ENCODE measurements around the gene ARG2. TPM values are rescaled to one million over a fixed set of nuclear protein-coding genes. Genes with fewer than 3 reads are reported as not detected.
A peak's percentile ranks its signal among the peaks of the same experiment; 100 is the strongest.

The ARG2 gene
- total and polyA plus RNA-seq, 9 of the 15 experiments (the other 6 are each of a cell fraction or from before 2014, with no cell fraction given) = 6.2 to 75.0 (median 17.8) TPM

GRCh38 chr14:67695394-67695949 lies 75.8 kb downstream of the ARG2 start, which contains the start of gene RDH11 (continued):
- TF ChIP-seq NKRF (IDR thresholded peaks at IDR 0.05; ENCODE audit: borderline replicate concordance) (no peak), ZNF140 (CRISPR knock-in tag; IDR thresholded peaks at IDR 0.05) (no peak), ZC3H8 (IDR thresholded peaks at IDR 0.05) (no peak), PRDM10 (IDR thresholded peaks at IDR 0.05; ENCODE audit: partially characterized antibody) (peak; percentile 58), SMARCA5 (IDR thresholded peaks at IDR 0.05) (no peak), SAP30 (IDR thresholded peaks at IDR 0.05; ENCODE audit: borderline replicate concordance, insufficient read depth, low read depth, low read length, poor library complexity, severe bottlenecking) (peak; percentile 37), PTTG1 (tag; IDR thresholded peaks at IDR 0.05; ENCODE audit: low read depth) (no peak), RBM22 (IDR thresholded peaks at IDR 0.05; ENCODE audit: low read depth, low read length, poor library complexity, severe bottlenecking) (no peak), YY1 (IDR thresholded peaks at IDR 0.05; ENCODE audit: borderline replicate concordance in 1 of 3, control insufficient read depth in 1 of 3, extremely low read depth in 1 of 3, insufficient read depth in 3 of 3, insufficient read length in 1 of 3, insufficient replicate concordance in 2 of 3, low read depth in 1 of 3, low read length in 2 of 3) (peak; percentile 38 to 87 (median 75)), TAF9B (IDR thresholded peaks at IDR 0.05; ENCODE audit: partially characterized antibody) (peak; percentile 35), HNRNPK (IDR thresholded peaks at IDR 0.05; ENCODE audit: low read depth, low read length, poor library complexity, severe bottlenecking) (no peak), PYGO2 (tag; IDR thresholded peaks at IDR 0.05) (no peak), CEBPG (CRISPR knock-in tag; IDR thresholded peaks at IDR 0.05) (peak; percentile 90), CEBPG (tag; conservative IDR thresholded peaks at IDR 0.05 in 1 of 2, IDR thresholded peaks at IDR 0.05 in 1 of 2) (peak; percentile 76 to 83), MEIS2 (IDR thresholded peaks at IDR 0.05; ENCODE audit: partially characterized antibody) (peak; percentile 18), DLX4 (CRISPR knock-in tag; IDR thresholded peaks at IDR 0.05) (no peak), HMG20A (CRISPR knock-in tag; conservative IDR thresholded peaks at IDR 0.05) (no peak), ZBTB17 (CRISPR knock-in tag; IDR thresholded peaks at IDR 0.05) (no peak), BRCA1 (IDR thresholded peaks at IDR 0.05) (no peak), BRCA1 (CRISPR knock-in tag; IDR thresholded peaks at IDR 0.05) (no peak), PML (IDR thresholded peaks at IDR 0.05; ENCODE audit: low read length) (peak; percentile 74; the same call in 1 of the 2 replicates), C11orf30 (IDR thresholded peaks at IDR 0.05; ENCODE audit: low read depth) (no peak)
